Hepatocyte (in vitro differentiated cells): Measurements from ENCODE around the gene RGS3. TPM values are rescaled to one million over a fixed set of nuclear protein-coding genes. Genes with fewer than 3 reads are reported as not detected.

Source experiments
- DNase-seq: peaks from one replicate; pipeline ENCODE4 v3.0.0-alpha.2; 2016; ENCODE audit warnings: low spot score
- H2AFZ ChIP-seq: fragments of 200-600 bp; sonication (generic); 2 replicates; pipeline ENCODE4 v1.6.0; 2016; ENCODE audit warnings: antibody characterized with exemption, mild to moderate bottlenecking
- H3K27ac ChIP-seq: fragments of 200-600 bp; sonication (generic); 2 replicates; pipeline ENCODE4 v1.5.1; 2016; ENCODE audit warnings: mild to moderate bottlenecking
- H3K27me3 ChIP-seq: fragments of 200-600 bp; sonication (generic); 2 replicates; pipeline ENCODE4 v1.6.1; 2016
- H3K36me3 ChIP-seq: fragments of 200-600 bp; sonication (generic); replicated peaks from 2 replicates; pipeline ENCODE4 v1.5.1; 2016; ENCODE audit warnings: low read depth; ENCODE audit not compliant: insufficient read depth
- H3K4me1 ChIP-seq: fragments of 200-600 bp; sonication (generic); 2 replicates; pipeline ENCODE4 v1.5.1; 2016; ENCODE audit warnings: mild to moderate bottlenecking, moderate library complexity; ENCODE audit not compliant: insufficient read depth
- H3K4me2 ChIP-seq: fragments of 200-600 bp; sonication (generic); 2 replicates; pipeline ENCODE4 v1.6.0; 2016
- H3K4me3 ChIP-seq: fragments of 200-600 bp; sonication (generic); 2 replicates; pipeline ENCODE4 v1.5.1; 2016; ENCODE audit warnings: mild to moderate bottlenecking
- H3K79me2 ChIP-seq: fragments of 200-600 bp; sonication (generic); 2 replicates; pipeline ENCODE4 v1.6.0; 2017; ENCODE audit warnings: mild to moderate bottlenecking
- H3K9me2 ChIP-seq: fragments of 200-600 bp; sonication (generic); replicated peaks from 2 replicates; pipeline ENCODE4 v1.6.0; 2017; ENCODE audit warnings: mild to moderate bottlenecking; ENCODE audit not compliant: insufficient read depth
- H3K9me3 ChIP-seq: fragments of 200-600 bp; sonication (generic); 2 replicates; pipeline ENCODE4 v1.5.1; 2016; ENCODE audit warnings: low read depth, mild to moderate bottlenecking
- H4K20me1 ChIP-seq: fragments of 200-600 bp; sonication (generic); 2 replicates; pipeline ENCODE4 v1.6.0; 2016; ENCODE audit warnings: mild to moderate bottlenecking; ENCODE audit not compliant: insufficient read depth, poor library complexity, severe bottlenecking
- EZH2 ChIP-seq: fragments of 200-600 bp; sonication (generic); IDR thresholded peaks from 2 replicates; pipeline ENCODE4 v1.6.1; 2016; ENCODE audit warnings: antibody characterized with exemption, mild to moderate bottlenecking, borderline replicate concordance
- EZH2phosphoT487 ChIP-seq: fragments of 200-600 bp; sonication (generic); IDR thresholded peaks from one replicate; pipeline ENCODE4 v1.6.1; 2018; ENCODE audit warnings: antibody characterized with exemption, mild to moderate bottlenecking, low read depth, moderate library complexity; ENCODE audit not compliant: unreplicated experiment, severe bottlenecking
- WGBS: methylation state at CpG from one replicate; pipeline ENCODE4 v1.1.6; 2016; ENCODE audit warnings: low lambda C conversion rate; ENCODE audit errors: missing lambda C conversion rate; 5-methylcytosine and 5-hydroxymethylcytosine counted together
- polyA plus RNA-seq: library from polyadenylated mRNA; unstranded; fragments of >200 nt; fragmentation: Nextera tagmentation; extraction: Ambion mirVana; gene quantifications from 2 replicates; pipeline ENCODE4 v1.2.1, GENCODE V29; 2016
- total RNA-seq: library from RNA; depleted of rRNA; stranded (reverse); fragments of >200 nt; gene quantifications from 2 replicates; pipeline ENCODE4 v1.2.3, GENCODE V29; 2014
- TF ChIP-seq, protein P1 (sequence below): fragments of 200-600 bp; sonication (generic); IDR thresholded peaks from 2 replicates; pipeline ENCODE4 v1.5.1; 2016; ENCODE audit warnings: antibody characterized with exemption, mild to moderate bottlenecking; ENCODE audit not compliant: poor library complexity

RGS3 gene
- total and polyA plus RNA-seq, 2 experiments from 2014 or later, result 48.0 to 62.7 TPM

DNA sequence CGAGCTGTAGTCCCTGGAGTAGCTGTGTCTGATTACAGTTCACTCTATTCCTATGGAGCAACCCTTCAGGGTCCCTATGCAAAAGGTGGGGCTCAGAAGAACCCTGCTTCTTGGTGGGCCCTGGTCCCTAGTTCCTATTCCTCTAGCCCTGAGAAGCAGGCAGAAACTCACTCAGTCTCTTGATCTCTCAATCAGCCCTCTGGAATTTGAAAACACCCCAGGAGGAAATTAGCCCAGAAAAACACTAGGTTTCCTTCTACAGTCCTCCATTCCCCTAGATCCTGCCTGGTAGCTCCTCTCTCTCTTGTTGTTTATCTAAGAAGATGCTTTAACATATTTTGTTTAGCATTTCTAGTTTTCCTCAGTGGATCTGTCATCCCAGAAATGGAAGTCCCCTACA lies 7.6 kb downstream of the RGS3 start:
- Histone ChIP-seq H3K36me3 (no peaks in the 10 kb centered on the region), H3K27me3 (no peaks in the 10 kb centered on the region), H3K79me2 (peaks cover 29% of the 10 kb centered on the region), H3K9me2 (no peaks in the 10 kb centered on the region), H3K4me3 (no peak overlapping the region), H3K9me3 (no peaks in the 10 kb centered on the region), H3K4me1 (no peaks in the 10 kb centered on the region), H2AFZ (peak overlapping the region; percentile 9), H3K4me2 (no peak overlapping the region), H3K27ac (no peak overlapping the region), H4K20me1 (no peaks in the 10 kb centered on the region)
- WGBS, result 77% methylated on average over 1 of the region's 1 CpG
- DNase-seq, result peak; percentile 1
- TF ChIP-seq EZH2phosphoT487 (no peak), EZH2 (no peak)
- TF ChIP-seq, protein P1, sequence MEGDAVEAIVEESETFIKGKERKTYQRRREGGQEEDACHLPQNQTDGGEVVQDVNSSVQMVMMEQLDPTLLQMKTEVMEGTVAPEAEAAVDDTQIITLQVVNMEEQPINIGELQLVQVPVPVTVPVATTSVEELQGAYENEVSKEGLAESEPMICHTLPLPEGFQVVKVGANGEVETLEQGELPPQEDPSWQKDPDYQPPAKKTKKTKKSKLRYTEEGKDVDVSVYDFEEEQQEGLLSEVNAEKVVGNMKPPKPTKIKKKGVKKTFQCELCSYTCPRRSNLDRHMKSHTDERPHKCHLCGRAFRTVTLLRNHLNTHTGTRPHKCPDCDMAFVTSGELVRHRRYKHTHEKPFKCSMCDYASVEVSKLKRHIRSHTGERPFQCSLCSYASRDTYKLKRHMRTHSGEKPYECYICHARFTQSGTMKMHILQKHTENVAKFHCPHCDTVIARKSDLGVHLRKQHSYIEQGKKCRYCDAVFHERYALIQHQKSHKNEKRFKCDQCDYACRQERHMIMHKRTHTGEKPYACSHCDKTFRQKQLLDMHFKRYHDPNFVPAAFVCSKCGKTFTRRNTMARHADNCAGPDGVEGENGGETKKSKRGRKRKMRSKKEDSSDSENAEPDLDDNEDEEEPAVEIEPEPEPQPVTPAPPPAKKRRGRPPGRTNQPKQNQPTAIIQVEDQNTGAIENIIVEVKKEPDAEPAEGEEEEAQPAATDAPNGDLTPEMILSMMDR, result no peak

DNA sequence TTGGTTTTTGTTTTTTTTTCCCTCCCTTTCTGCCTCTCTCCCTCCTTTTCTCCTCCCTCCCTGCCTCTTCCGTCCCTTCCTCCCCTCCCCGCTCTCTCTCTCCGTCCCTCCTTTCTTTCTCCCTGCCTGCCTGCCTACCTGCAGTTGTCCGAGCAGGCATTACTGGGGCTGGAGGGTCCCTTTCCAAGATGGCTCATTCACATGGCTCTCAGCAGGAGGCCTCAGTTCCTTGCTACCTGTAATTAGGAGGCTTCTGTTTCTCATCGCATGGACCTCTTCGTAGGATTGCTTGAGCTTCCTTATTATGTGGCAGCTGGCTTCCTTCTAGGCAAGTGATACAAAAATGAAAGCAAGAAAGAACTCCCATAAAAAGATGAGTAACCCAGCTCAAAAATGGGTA lies 8.0 kb downstream of the RGS3 start:
- peak overlapping the region; percentile 9 for H2AFZ ChIP-seq

DNA sequence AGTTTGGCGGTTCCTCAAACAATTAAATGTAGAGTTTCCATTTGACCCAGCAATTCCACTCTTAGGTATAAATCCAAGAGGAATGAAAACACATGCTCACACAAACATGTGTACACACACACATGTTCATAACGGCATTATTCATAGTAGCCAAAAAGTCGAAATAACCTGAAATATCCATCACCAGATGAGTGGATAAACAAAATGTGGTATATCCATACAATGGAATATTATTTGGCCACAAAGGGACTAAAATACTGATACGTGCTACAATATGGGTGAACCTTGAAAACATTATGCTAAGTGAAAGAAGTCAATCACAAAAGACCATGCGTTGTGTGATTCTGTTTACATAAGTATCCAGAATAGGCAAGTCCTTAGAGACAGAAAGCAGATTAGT lies 8.7 kb downstream of the RGS3 start:
- Histone ChIP-seq H3K27me3 (no peaks in the 10 kb centered on the region), H3K79me2 (peaks cover 22% of the 10 kb centered on the region), H4K20me1 (no peaks in the 10 kb centered on the region), H3K36me3 (no peaks in the 10 kb centered on the region), H3K4me1 (no peaks in the 10 kb centered on the region), H3K4me2 (no peak overlapping the region), H2AFZ (no peak overlapping the region), H3K27ac (no peak overlapping the region), H3K9me3 (no peaks in the 10 kb centered on the region), H3K4me3 (no peak overlapping the region), H3K9me2 (no peaks in the 10 kb centered on the region)
- 96% methylated on average over 5 of the region's 5 CpGs for WGBS
- DNase-seq, result no peak
- TF ChIP-seq, protein P1, result no peak
- TF ChIP-seq EZH2phosphoT487, result no peak
- TF ChIP-seq EZH2, result no peak

More for the DNA sequence above, 8.0 kb downstream of the RGS3 start:
- Histone ChIP-seq H3K9me3 (no peaks in the 10 kb centered on the region), H3K36me3 (no peaks in the 10 kb centered on the region), H3K27ac (no peak overlapping the region), H3K27me3 (no peaks in the 10 kb centered on the region), H3K4me2 (no peak overlapping the region), H4K20me1 (no peaks in the 10 kb centered on the region), H3K79me2 (peaks cover 27% of the 10 kb centered on the region), H3K4me1 (no peaks in the 10 kb centered on the region), H3K4me3 (no peak overlapping the region), H3K9me2 (no peaks in the 10 kb centered on the region)
- 72% methylated on average over 6 of the region's 6 CpGs for WGBS
- no peak for DNase-seq
- TF ChIP-seq EZH2phosphoT487 (no peak), EZH2 (no peak)
- TF ChIP-seq, protein P1, result no peak
